SU-DHL-6 (cell line): ENCODE measurements around the gene STRIP2.
"Not testable (repeated sequence)": the region's sequence is repeated elsewhere in the genome, so short reads cannot be mapped to it uniquely, and the experiment has no call there.

Experiments
- H2AFZ ChIP-seq: fragments of 200-600 bp; sonication (generic); 2 replicates; pipeline ENCODE4 v1.6.1; 2014; ENCODE audit warnings: low read depth, mild to moderate bottlenecking, moderate library complexity, mixed read lengths, antibody characterized with exemption, low read length; ENCODE audit not compliant: severe bottlenecking
- H3F3A ChIP-seq: fragments of 200-600 bp; shearing (Covaris generic); 2 replicates; pipeline ENCODE4 v1.6.0; 2016; ENCODE audit warnings: antibody characterized with exemption, mild to moderate bottlenecking; ENCODE audit not compliant: insufficient read depth
- H3K27ac ChIP-seq: fragments of 200-600 bp; sonication (generic); 2 replicates; pipeline ENCODE4 v1.5.1; 2016; ENCODE audit warnings: low read depth, mild to moderate bottlenecking, low read length, moderate library complexity, mixed read lengths
- H3K27me3 ChIP-seq: fragments of 200-600 bp; sonication (generic), shearing (Covaris generic); 2 replicates; pipeline ENCODE4 v1.6.0; 2014; ENCODE audit warnings: mild to moderate bottlenecking, low read length
- H3K36me3 ChIP-seq: fragments of 200-600 bp; sonication (generic); 2 replicates; pipeline ENCODE4 v1.6.1; 2014; ENCODE audit warnings: mild to moderate bottlenecking, low read length, mixed read lengths
- H3K4me2 ChIP-seq: fragments of 300-600, 200-600 bp; shearing (Covaris generic), sonication (generic); 2 replicates; pipeline ENCODE4 v1.6.0; 2014; ENCODE audit warnings: low read length, low read depth, mild to moderate bottlenecking; ENCODE audit not compliant: poor library complexity, severe bottlenecking
- H3K4me3 ChIP-seq: fragments of 200-600 bp; sonication (generic); 2 replicates; pipeline ENCODE4 v1.5.1; 2014; ENCODE audit warnings: antibody characterized with exemption, low read length, mild to moderate bottlenecking, mixed read lengths; ENCODE audit not compliant: insufficient read depth, poor library complexity, severe bottlenecking
- H3K79me2 ChIP-seq: fragments of 200-600 bp; sonication (generic); 2 replicates; pipeline ENCODE4 v1.6.1; 2014; ENCODE audit warnings: mild to moderate bottlenecking, low read length, moderate library complexity; ENCODE audit not compliant: insufficient read depth
- H3K9ac ChIP-seq: fragments of 200-600 bp; sonication (generic); 2 replicates; pipeline ENCODE4 v1.7.0; 2014; ENCODE audit warnings: mild to moderate bottlenecking, low read length
- H3K9me2 ChIP-seq: fragments of 200-600 bp; sonication (generic); replicated peaks from 2 replicates; pipeline ENCODE4 v1.6.1; 2014; ENCODE audit warnings: low read length; ENCODE audit not compliant: insufficient read depth
- H3K9me3 ChIP-seq: fragments of 200-600 bp; sonication (generic); 2 replicates; pipeline ENCODE4 v1.6.1; 2014; ENCODE audit warnings: low read length, mixed read lengths; ENCODE audit not compliant: insufficient read depth
- H4K20me1 ChIP-seq: fragments of 200-600 bp; sonication (generic); 2 replicates; pipeline ENCODE4 v1.6.1; 2014; ENCODE audit warnings: low read depth, mild to moderate bottlenecking, antibody characterized with exemption, low read length, moderate library complexity, mixed read lengths
- CTCF ChIP-seq: fragments of 200-600 bp; sonication (generic); IDR thresholded peaks from one replicate; pipeline ENCODE4 v1.5.1; 2017; ENCODE audit warnings: antibody characterized with exemption, mild to moderate bottlenecking, low read length, moderate library complexity; ENCODE audit not compliant: insufficient read depth, poor library complexity, severe bottlenecking
- EZH2phosphoT487 ChIP-seq: fragments of 200-600 bp; sonication (generic), shearing (Covaris generic); conservative IDR thresholded peaks from 2 replicates; pipeline ENCODE4 v1.6.1; 2018; ENCODE audit warnings: mild to moderate bottlenecking, antibody characterized with exemption, low read length, moderate library complexity, mixed read lengths

STRIP2 gene

GRCh38 chr7:129471402-129471827 lies 37.2 kb downstream of the STRIP2 start:
- Histone ChIP-seq H3K27me3 (no peaks in the 10 kb centered on the region), H3K27ac (no peak overlapping the region), H3K4me2 (no peak overlapping the region), H3F3A (no peaks in the 10 kb centered on the region), H3K9me3 (no peaks in the 10 kb centered on the region), H4K20me1 (no peaks in the 10 kb centered on the region), H3K4me3 (no peak overlapping the region), H3K79me2 (no peaks in the 10 kb centered on the region), H3K36me3 (no peaks in the 10 kb centered on the region), H2AFZ (no peak overlapping the region), H3K9me2 (no peaks in the 10 kb centered on the region), H3K9ac (no peak overlapping the region)
- TF ChIP-seq EZH2phosphoT487 = no peak
- no peak for TF ChIP-seq CTCF

- not testable (repeated sequence) for H3K9ac ChIP-seq, H3K9me3 ChIP-seq, H4K20me1 ChIP-seq, H3K4me2 ChIP-seq, H2AFZ ChIP-seq, H3K4me3 ChIP-seq, H3K27ac ChIP-seq, H3F3A ChIP-seq, H3K79me2 ChIP-seq, H3K36me3 ChIP-seq, H3K9me2 ChIP-seq, H3K27me3 ChIP-seq
These were observed 41.7 kb downstream of the STRIP2 start for GRCh38 chr7:129475931-129476330.

DNA sequence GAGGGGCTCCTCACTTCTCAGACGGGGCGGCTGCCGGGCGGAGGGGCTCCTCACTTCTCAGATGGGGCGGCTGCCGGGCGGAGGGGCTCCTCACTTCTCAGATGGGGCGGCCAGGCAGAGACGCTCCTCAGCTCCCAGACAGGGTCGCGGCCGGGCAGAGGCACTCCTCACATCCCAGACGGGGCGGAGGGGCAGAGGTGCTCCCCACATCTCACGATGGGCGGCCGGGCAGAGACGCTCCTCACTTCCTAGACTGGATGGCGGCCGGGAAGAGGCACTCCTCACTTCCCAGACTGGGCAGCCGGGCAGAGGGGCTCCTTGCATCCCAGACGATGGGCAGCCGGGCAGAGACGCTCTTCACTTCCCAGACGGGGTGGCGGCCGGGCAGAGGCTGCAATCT lies 42.2 kb downstream of the STRIP2 start:
- not testable (repeated sequence) for H3K27me3 ChIP-seq, H3K4me3 ChIP-seq, H2AFZ ChIP-seq, H3K9me2 ChIP-seq, H4K20me1 ChIP-seq, H3K79me2 ChIP-seq, H3K27ac ChIP-seq, H3K36me3 ChIP-seq, H3K9ac ChIP-seq, H3K9me3 ChIP-seq, H3K4me2 ChIP-seq, H3F3A ChIP-seq

GRCh38 chr7:129479831-129480230 lies 45.6 kb downstream of the STRIP2 start:
- Histone ChIP-seq H2AFZ (no peak overlapping the region), H3K9ac (no peak overlapping the region), H3K4me2 (no peak overlapping the region), H3K36me3 (no peaks in the 10 kb centered on the region), H3K9me3 (no peaks in the 10 kb centered on the region), H3K4me3 (no peak overlapping the region), H3F3A (no peaks in the 10 kb centered on the region), H3K27me3 (no peaks in the 10 kb centered on the region), H3K27ac (no peak overlapping the region), H4K20me1 (no peaks in the 10 kb centered on the region), H3K79me2 (no peaks in the 10 kb centered on the region), H3K9me2 (no peaks in the 10 kb centered on the region)
- TF ChIP-seq EZH2phosphoT487 (no peak), CTCF (no peak)
